Measurements from ENCODE around the gene TSPAN18.

Gene TSPAN18

DNA sequence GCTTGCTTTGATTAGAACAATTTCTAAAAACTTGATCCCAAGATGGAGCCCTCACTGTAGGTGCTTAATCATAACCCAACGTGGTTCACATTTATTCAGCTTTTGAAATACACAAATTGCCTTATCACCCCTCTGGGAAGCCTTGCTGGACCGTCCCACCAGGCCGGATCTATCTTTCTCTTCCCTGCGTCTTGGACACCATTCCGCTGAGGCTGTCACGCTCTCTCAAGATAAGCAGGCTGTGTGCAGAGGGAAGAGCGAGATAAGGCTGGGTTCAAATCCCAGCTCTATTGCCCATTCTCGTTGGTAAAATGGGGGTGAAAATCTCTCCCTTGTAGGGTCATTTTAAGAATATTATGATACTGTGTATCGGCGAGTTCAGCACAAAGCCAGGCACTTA lies 244.4 kb downstream of the TSPAN18 start:
- no peak for DNase-seq (ENCODE audit: low read depth)

DNA sequence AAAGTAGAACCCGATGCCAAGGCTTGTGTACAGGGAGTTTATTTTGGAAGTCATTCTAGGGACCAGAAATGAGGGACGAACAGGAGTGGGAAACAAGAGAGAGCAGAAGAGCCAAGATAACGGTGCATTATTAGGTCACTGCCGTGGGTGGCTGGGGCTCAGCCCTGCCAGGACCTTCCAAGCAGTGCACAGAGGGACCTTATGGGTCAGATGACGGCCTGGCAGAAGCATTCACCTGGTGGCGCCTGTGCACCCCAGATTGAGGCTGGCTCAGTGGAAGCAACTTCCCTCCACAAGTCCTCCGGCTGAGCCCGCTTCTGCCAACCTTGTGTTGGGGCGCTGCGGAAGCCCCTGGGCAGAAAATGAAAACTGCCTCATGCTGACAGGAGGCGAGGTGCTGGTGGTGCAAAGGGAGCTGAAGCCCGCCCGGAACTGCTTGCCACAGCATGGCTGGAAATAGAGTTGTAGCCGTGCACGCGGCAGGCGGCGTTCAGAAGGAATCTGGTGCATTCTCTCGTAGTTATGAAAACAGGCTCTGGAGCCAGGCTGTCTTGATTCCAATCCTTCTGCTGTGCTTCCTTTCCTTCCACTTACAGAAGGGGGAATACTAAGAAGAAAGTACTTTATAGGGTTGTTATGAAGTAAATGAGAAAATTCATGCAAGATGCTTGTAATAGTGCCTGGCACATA lies 246.1 kb downstream of the TSPAN18 start:
- TF ChIP-seq, protein P1, sequence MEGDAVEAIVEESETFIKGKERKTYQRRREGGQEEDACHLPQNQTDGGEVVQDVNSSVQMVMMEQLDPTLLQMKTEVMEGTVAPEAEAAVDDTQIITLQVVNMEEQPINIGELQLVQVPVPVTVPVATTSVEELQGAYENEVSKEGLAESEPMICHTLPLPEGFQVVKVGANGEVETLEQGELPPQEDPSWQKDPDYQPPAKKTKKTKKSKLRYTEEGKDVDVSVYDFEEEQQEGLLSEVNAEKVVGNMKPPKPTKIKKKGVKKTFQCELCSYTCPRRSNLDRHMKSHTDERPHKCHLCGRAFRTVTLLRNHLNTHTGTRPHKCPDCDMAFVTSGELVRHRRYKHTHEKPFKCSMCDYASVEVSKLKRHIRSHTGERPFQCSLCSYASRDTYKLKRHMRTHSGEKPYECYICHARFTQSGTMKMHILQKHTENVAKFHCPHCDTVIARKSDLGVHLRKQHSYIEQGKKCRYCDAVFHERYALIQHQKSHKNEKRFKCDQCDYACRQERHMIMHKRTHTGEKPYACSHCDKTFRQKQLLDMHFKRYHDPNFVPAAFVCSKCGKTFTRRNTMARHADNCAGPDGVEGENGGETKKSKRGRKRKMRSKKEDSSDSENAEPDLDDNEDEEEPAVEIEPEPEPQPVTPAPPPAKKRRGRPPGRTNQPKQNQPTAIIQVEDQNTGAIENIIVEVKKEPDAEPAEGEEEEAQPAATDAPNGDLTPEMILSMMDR (IDR thresholded peaks at IDR 0.05; ENCODE audit: low read depth, low read length, missing control alignments), result no peak
- in situ Hi-C loops (cut with HindIII; ENCODE audit: low sequenced_read_pairs), result no loop called here
- no peak for DNase-seq (ENCODE audit: low read depth)
- no peak overlapping the region for H3K4me3 ChIP-seq (ENCODE audit: low read depth, low read length)

More for the DNA sequence above, 244.4 kb downstream of the TSPAN18 start:
- no peak overlapping the region for H3K4me3 ChIP-seq (ENCODE audit: low read depth, low read length)
- TF ChIP-seq, protein P1 (IDR thresholded peaks at IDR 0.05; ENCODE audit: low read depth, low read length, missing control alignments), result no peak
- in situ Hi-C loops (cut with HindIII; ENCODE audit: low sequenced_read_pairs), result no loop called here

DNA sequence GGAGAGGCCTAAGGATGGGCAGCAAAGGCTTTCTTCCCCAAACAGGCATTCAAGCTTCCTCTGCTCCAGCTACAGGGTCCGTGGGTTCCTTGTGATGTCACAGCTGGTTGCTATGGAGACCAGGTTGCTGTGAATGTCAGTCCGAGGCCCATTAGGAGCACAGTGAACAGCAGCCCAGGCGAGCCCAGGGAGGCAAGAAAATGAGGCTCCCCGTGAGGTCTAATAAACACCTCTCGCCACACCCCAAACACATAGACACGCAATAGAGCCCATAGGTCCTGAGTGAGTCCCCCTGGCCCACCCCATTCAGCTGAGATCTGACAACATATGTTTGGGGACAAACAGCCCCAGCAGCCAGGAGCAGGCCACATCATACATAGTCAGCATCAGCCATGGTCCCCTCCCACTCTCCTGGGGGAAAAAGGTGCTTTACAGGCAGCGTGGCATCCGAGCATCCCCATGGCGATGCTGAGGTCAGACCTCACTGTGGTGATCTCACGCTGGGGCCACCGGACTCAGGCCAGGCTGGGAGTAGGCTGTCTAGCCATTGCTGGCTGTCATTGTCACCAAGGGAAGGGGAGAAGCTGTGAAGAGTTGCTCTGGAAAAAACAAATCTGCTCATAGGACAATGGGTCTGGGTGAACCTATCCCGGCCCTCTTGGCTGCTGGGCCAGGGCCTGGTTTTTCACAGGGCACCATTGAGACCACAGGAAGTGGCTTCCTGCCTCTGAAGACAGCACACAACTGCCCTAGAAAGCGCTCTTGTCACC lies 247.1 kb downstream of the TSPAN18 start:
- H3K4me3 ChIP-seq (ENCODE audit: low read depth, low read length), result no peak overlapping the region
- in situ Hi-C loops (cut with HindIII; ENCODE audit: low sequenced_read_pairs), result no loop called here
- DNase-seq (ENCODE audit: low read depth), result no peak
- TF ChIP-seq, protein P1 (IDR thresholded peaks at IDR 0.05; ENCODE audit: low read depth, low read length, missing control alignments), result no peak

DNA sequence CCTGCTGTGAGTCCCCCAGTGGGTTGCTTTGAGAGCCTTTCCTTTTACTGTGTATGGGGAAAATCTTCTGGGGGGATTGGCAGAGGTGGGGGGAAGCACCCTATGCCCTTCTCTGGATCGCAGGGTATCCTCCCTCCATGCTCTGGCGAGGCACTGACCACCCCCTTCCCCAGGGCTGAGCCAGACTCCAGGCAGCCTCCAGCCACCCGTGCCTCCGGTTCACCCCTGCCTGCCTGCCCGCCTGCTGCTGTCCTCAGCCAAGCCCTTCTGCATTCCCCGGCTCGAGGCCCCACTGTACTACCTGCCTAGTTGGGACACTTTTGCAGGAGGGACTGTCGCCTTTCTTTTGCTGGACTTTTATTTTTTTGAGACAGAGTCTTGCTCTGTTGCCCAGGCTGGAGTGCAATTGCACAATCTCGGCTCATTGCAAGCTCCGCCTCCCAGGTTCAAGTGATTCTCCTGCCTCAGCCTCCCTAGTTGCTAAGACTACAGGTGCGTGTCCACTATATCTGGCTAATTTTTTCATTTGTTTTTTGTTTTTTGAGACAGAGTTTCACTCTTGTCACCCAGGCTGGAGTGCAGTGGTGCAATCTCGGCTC lies 247.7 kb downstream of the TSPAN18 start:
- no peak for DNase-seq (ENCODE audit: low read depth)
- in situ Hi-C loops (cut with HindIII; ENCODE audit: low sequenced_read_pairs), result no loop called here
- H3K4me3 ChIP-seq (ENCODE audit: low read depth, low read length), result no peak overlapping the region
- TF ChIP-seq, protein P1 (IDR thresholded peaks at IDR 0.05; ENCODE audit: low read depth, low read length, missing control alignments), result no peak

DNA sequence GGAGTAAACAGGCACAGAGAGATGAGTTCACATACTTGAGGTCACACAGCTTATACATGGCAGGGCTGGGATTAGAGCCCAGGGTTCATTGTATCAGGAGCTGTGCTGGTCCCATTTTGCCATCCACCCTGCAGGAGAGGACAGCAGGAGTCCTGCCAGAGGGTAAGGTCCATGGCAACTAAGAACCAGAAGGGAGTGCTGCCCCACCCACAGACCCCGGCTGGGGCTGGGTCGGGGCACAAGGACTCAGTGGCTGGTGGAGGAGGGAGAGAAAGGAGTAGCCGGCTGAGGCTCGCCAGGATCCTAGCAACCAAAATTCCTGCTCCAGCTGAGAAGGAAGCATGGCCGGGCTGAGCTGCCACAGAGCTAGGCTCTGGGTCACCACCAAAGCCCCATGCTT lies 249.8 kb downstream of the TSPAN18 start:
- in situ Hi-C loops (cut with HindIII; ENCODE audit: low sequenced_read_pairs), result no loop called here
- no peak overlapping the region for H3K4me3 ChIP-seq (ENCODE audit: low read depth, low read length)
- TF ChIP-seq, protein P1 (IDR thresholded peaks at IDR 0.05; ENCODE audit: low read depth, low read length, missing control alignments), result no peak
- no peak for DNase-seq (ENCODE audit: low read depth)

DNA sequence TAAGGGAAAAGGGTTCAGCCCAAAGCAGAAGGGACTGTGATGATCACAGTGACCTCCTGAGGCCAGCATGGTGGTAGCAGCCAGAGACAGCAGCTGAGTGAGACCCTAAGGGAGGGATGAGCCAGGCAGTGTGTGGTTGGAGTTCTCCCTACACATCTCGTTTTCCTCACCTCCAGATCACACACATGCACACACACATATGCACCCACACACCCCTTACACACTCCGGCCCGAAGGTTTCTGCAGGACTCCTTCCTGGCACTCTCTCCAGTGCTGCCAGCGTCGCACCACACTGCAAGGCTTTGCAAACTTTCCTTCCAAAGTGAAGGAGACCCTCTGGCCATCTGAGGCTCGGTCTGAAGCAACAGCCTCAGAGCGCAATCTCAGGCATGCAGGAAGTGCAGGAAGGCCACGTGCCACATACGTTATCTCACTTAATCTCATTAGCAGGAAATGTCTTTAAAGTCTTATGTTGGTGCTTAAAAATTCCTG lies 250.8 kb downstream of the TSPAN18 start:
- TF ChIP-seq, protein P1 (IDR thresholded peaks at IDR 0.05; ENCODE audit: low read depth, low read length, missing control alignments), result no peak
- in situ Hi-C loops (cut with HindIII; ENCODE audit: low sequenced_read_pairs), result no loop called here
- DNase-seq (ENCODE audit: low read depth), result no peak
- no peak overlapping the region for H3K4me3 ChIP-seq (ENCODE audit: low read depth, low read length)
